ENCODE results near the gene PEMT. TPM values are rescaled to one million over a fixed set of nuclear protein-coding genes. Genes with fewer than 3 reads are reported as not detected.
"Not testable (repeated sequence)": the region's sequence is repeated elsewhere in the genome, so short reads cannot be mapped to it uniquely, and the experiment has no call there.

PEMT gene
- polyA plus RNA-seq, 2 donors: 27.2 to 34.2 TPM

DNA sequence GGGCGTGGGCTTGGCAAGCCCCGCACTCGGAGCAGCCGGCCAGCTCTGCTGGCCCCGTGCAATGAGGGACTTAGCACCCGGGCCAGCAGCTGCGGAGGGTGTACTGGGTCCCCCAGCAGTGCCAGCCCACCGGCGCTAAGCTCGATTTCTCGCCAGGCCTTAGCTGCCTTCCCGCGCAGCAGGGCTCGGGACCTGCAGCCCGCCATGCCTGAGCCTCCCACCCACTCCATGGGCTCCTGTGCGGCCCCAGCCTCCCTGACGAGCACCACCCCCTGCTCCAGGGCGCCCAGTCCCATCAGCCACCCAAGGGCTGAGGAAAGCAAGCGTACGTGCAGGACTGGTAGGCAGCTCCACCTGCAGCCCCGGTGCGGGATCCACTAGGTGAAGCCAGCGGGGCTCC is 105.1 kb downstream of the PEMT start:
- H3K27ac ChIP-seq (ENCODE audit: low read depth in 2 of 2, low read length in 1 of 2); H3K9me3 ChIP-seq (ENCODE audit: control insufficient read depth in 2 of 2, insufficient read depth in 1 of 2, low read depth in 1 of 2, low read length in 1 of 2); H3K4me3 ChIP-seq (ENCODE audit: low read depth in 1 of 2, low read length in 2 of 2); H3K4me1 ChIP-seq (ENCODE audit: control insufficient read depth in 2 of 2, insufficient read depth in 2 of 2, low read length in 1 of 2); H3K36me3 ChIP-seq (ENCODE audit: control insufficient read depth in 2 of 2, insufficient read depth in 2 of 2, low read length in 1 of 2); H3K27me3 ChIP-seq (ENCODE audit: control insufficient read depth in 1 of 2, insufficient read depth in 2 of 2, low read length in 2 of 2): not testable (repeated sequence)
- WGBS, 2 donors: 97 to 98% methylated on average over 19 to 23 of the region's 23 CpGs

DNA sequence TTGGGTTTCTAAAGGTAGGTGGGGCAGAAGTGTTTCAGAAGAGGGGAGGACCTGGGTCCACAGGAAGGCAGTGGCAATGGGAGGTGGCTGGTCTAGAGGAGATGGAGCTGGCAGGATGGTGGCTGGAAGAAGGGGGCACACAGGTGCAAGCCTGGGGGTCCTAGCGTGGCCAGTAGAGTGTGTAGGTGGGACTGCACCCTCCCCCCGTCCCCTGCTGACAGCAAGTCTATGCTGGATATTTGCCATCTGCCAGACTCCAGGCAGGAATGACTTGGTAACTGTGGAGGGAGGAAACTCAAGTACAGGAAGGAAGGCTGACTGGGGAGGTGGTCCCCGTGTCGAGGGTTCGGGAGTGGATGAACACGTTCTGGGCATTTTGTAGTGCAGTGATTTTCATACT is 106.1 kb downstream of the PEMT start:
- Histone ChIP-seq H3K27me3 (ENCODE audit: control insufficient read depth in 1 of 2, insufficient read depth in 2 of 2, low read length in 2 of 2) (no peaks in the 10 kb centered on the region), H3K4me3 (ENCODE audit: low read depth in 1 of 2, low read length in 2 of 2) (no peak overlapping the region), H3K4me1 (ENCODE audit: control insufficient read depth in 2 of 2, insufficient read depth in 2 of 2, low read length in 1 of 2) (peaks cover 0 to 3% of the 10 kb centered on the region in 2 donors), H3K9me3 (ENCODE audit: control insufficient read depth in 2 of 2, insufficient read depth in 1 of 2, low read depth in 1 of 2, low read length in 1 of 2) (no peaks in the 10 kb centered on the region), H3K36me3 (ENCODE audit: control insufficient read depth in 2 of 2, insufficient read depth in 2 of 2, low read length in 1 of 2) (peaks cover 4 to 5% of the 10 kb centered on the region in 2 donors), H3K27ac (ENCODE audit: low read depth in 2 of 2, low read length in 1 of 2) (no peak overlapping the region)
- 93 to 95% methylated on average over 5 to 6 of the region's 6 CpGs for WGBS, 2 donors

GRCh38 chr17:17484451-17484899 is 107.0 kb downstream of the PEMT start:
- Histone ChIP-seq H3K27me3 (ENCODE audit: control insufficient read depth in 1 of 2, insufficient read depth in 2 of 2, low read length in 2 of 2) (no peaks in the 10 kb centered on the region), H3K27ac (ENCODE audit: low read depth in 2 of 2, low read length in 1 of 2) (no peak overlapping the region), H3K4me3 (ENCODE audit: low read depth in 1 of 2, low read length in 2 of 2) (no peak overlapping the region), H3K9me3 (ENCODE audit: control insufficient read depth in 2 of 2, insufficient read depth in 1 of 2, low read depth in 1 of 2, low read length in 1 of 2) (no peaks in the 10 kb centered on the region), H3K4me1 (ENCODE audit: control insufficient read depth in 2 of 2, insufficient read depth in 2 of 2, low read length in 1 of 2) (peaks cover 0 to 3% of the 10 kb centered on the region in 2 donors), H3K36me3 (ENCODE audit: control insufficient read depth in 2 of 2, insufficient read depth in 2 of 2, low read length in 1 of 2) (peaks cover 4 to 5% of the 10 kb centered on the region in 2 donors)
- 69 to 73% methylated on average over 12 of the region's 12 CpGs for WGBS, 2 donors

DNA sequence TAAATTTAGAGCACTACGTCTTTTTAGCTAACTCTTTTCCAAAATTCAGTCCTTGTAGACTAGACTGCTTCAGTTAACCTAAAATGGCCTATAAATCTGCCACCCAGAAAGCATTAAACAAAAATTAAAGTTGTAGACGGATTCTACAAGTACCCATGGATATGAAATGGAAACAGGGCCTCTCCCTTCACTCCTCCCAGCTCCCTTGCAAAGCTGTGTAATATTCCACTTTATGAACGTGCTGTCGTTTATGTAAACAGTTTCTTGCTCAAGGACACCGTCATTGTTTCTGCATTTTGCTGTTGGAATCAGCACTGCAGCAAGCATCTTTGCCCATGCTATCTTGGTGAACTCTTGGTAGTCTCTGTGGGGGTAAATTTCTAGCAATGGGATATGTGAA is 109.6 kb downstream of the PEMT start:
- WGBS, 2 donors: 75 to 76% methylated on average over 5 of the region's 5 CpGs
- Histone ChIP-seq H3K9me3 (ENCODE audit: control insufficient read depth in 2 of 2, insufficient read depth in 1 of 2, low read depth in 1 of 2, low read length in 1 of 2) (no peaks in the 10 kb centered on the region), H3K27me3 (ENCODE audit: control insufficient read depth in 1 of 2, insufficient read depth in 2 of 2, low read length in 2 of 2) (no peaks in the 10 kb centered on the region), H3K4me3 (ENCODE audit: low read depth in 1 of 2, low read length in 2 of 2) (no peak overlapping the region), H3K36me3 (ENCODE audit: control insufficient read depth in 2 of 2, insufficient read depth in 2 of 2, low read length in 1 of 2) (peaks cover 0 to 4% of the 10 kb centered on the region in 2 donors), H3K4me1 (ENCODE audit: control insufficient read depth in 2 of 2, insufficient read depth in 2 of 2, low read length in 1 of 2) (peaks cover 0 to 5% of the 10 kb centered on the region in 2 donors), H3K27ac (ENCODE audit: low read depth in 2 of 2, low read length in 1 of 2) (no peak overlapping the region)

DNA sequence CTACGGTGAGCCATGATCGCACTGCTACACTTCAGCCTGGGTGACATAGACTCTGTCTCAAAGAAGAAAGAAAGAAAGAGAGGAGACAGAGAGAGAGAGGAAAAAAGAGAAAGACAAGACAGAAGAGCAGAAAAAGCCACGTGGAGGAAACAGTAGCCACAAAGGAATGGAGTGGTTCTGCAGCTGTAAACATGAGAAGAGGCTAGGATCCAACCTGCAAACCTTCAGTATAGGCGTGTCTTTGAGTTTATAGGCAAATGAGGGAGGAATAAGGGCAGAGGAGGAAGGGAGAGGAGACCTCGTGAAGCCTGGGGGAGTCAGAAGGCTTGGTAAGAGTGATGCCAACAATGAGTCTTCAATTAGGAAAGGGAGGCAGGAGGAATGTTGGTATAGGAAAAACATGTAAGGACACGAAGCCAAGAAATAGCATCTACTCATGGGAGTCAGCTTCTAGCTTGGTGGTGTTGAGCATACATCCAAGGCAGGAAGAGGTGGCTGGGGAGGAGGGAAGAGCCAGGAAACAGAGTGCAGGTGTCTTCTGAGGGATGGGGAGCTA is 110.8 kb downstream of the PEMT start:
- no peaks in the 10 kb centered on the region for H3K9me3 ChIP-seq (ENCODE audit: control insufficient read depth in 2 of 2, insufficient read depth in 1 of 2, low read depth in 1 of 2, low read length in 1 of 2)
- H3K27ac ChIP-seq (ENCODE audit: low read depth in 2 of 2, low read length in 1 of 2): no peak overlapping the region
- WGBS, 2 donors: 66 to 69% methylated on average over 6 of the region's 6 CpGs
- no peaks in the 10 kb centered on the region for H3K27me3 ChIP-seq (ENCODE audit: control insufficient read depth in 1 of 2, insufficient read depth in 2 of 2, low read length in 2 of 2)
- no peak overlapping the region for H3K4me3 ChIP-seq (ENCODE audit: low read depth in 1 of 2, low read length in 2 of 2)
- H3K4me1 ChIP-seq (ENCODE audit: control insufficient read depth in 2 of 2, insufficient read depth in 2 of 2, low read length in 1 of 2): peaks cover 0 to 5% of the 10 kb centered on the region in 2 donors
- H3K36me3 ChIP-seq (ENCODE audit: control insufficient read depth in 2 of 2, insufficient read depth in 2 of 2, low read length in 1 of 2): peaks cover 0 to 4% of the 10 kb centered on the region in 2 donors

DNA sequence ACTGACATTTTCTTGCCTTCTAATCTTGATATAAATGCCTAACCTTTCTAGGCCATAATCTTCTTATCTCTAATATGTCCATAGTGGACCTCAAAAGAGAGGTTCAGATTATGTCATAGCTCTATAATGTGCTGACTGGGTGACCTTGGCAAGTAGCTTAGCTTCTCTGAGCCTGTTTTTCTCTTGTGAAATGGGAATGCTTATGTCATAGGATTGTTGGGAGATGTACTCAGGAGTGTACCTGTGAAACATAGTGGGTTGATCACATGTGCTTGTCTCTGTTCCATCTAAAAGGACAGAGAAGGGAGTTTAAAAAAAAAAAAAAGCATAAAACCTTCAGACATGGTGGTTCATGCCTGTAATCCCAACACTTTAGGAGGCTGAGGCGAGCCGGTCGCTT is 112.3 kb downstream of the PEMT start:
- Histone ChIP-seq H3K4me3 (ENCODE audit: low read depth in 1 of 2, low read length in 2 of 2) (no peak overlapping the region), H3K9me3 (ENCODE audit: control insufficient read depth in 2 of 2, insufficient read depth in 1 of 2, low read depth in 1 of 2, low read length in 1 of 2) (no peaks in the 10 kb centered on the region), H3K36me3 (ENCODE audit: control insufficient read depth in 2 of 2, insufficient read depth in 2 of 2, low read length in 1 of 2) (no peaks in the 10 kb centered on the region), H3K27me3 (ENCODE audit: control insufficient read depth in 1 of 2, insufficient read depth in 2 of 2, low read length in 2 of 2) (no peaks in the 10 kb centered on the region), H3K27ac (ENCODE audit: low read depth in 2 of 2, low read length in 1 of 2) (no peak overlapping the region), H3K4me1 (ENCODE audit: control insufficient read depth in 2 of 2, insufficient read depth in 2 of 2, low read length in 1 of 2) (peaks cover 0 to 2% of the 10 kb centered on the region in 2 donors)
- WGBS, 2 donors: 97 to 99% methylated on average over 3 of the region's 3 CpGs

GRCh38 chr17:17476865-17477467 is 114.5 kb downstream of the PEMT start, which contains the start of gene MED9:
MED9 (plus strand) TSS chr17:17477000; CDS start chr17:17477042, 42 bp downstream.
- peaks cover 0 to 2% of the 10 kb centered on the region in 2 donors for H3K4me1 ChIP-seq (ENCODE audit: control insufficient read depth in 2 of 2, insufficient read depth in 2 of 2, low read length in 1 of 2)

DNA sequence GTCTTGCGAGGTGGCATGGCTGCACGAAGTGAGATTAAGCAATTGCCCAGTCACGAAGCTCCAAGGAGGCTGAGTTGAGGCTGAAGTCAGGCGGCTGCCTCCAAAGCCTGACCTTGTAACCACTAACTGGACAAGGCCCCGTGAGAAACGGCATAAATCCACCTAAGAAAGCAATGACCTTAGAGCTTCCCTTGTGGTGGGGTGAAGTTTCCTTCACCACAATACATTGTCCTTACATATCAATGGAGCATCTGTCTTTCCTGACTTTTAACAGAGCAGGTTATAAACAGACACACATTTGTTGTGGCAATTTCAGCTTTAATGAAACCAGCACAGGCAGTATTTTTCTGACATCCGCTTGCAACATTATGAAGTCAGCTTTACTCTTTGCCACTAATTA is 117.2 kb downstream of the PEMT start:
- Histone ChIP-seq H3K9me3 (ENCODE audit: control insufficient read depth in 2 of 2, insufficient read depth in 1 of 2, low read depth in 1 of 2, low read length in 1 of 2) (no peaks in the 10 kb centered on the region), H3K27ac (ENCODE audit: low read depth in 2 of 2, low read length in 1 of 2) (no peak overlapping the region), H3K4me1 (ENCODE audit: control insufficient read depth in 2 of 2, insufficient read depth in 2 of 2, low read length in 1 of 2) (peaks cover 0 to 2% of the 10 kb centered on the region in 2 donors), H3K27me3 (ENCODE audit: control insufficient read depth in 1 of 2, insufficient read depth in 2 of 2, low read length in 2 of 2) (no peaks in the 10 kb centered on the region), H3K4me3 (ENCODE audit: low read depth in 1 of 2, low read length in 2 of 2) (no peak overlapping the region), H3K36me3 (ENCODE audit: control insufficient read depth in 2 of 2, insufficient read depth in 2 of 2, low read length in 1 of 2) (no peaks in the 10 kb centered on the region)
- 70 to 83% methylated on average over 7 of the region's 7 CpGs for WGBS, 2 donors

More at GRCh38 chr17:17476865-17477467, 114.5 kb downstream of the PEMT start, which contains the start of gene MED9:
- Histone ChIP-seq H3K27me3 (ENCODE audit: control insufficient read depth in 1 of 2, insufficient read depth in 2 of 2, low read length in 2 of 2) (no peaks in the 10 kb centered on the region), H3K36me3 (ENCODE audit: control insufficient read depth in 2 of 2, insufficient read depth in 2 of 2, low read length in 1 of 2) (no peaks in the 10 kb centered on the region), H3K9me3 (ENCODE audit: control insufficient read depth in 2 of 2, insufficient read depth in 1 of 2, low read depth in 1 of 2, low read length in 1 of 2) (no peaks in the 10 kb centered on the region), H3K27ac (ENCODE audit: low read depth in 2 of 2, low read length in 1 of 2) (peak within 1 kb of the TSS; percentile 80 to 94), H3K4me3 (ENCODE audit: low read depth in 1 of 2, low read length in 2 of 2) (peak within 1 kb of the TSS; percentile 77 to 87)
- 0% methylated on average over 47 of the region's 47 CpGs for WGBS, 2 donors

- H3K9me3 ChIP-seq (ENCODE audit: control insufficient read depth in 2 of 2, insufficient read depth in 1 of 2, low read depth in 1 of 2, low read length in 1 of 2): no peaks in the 10 kb centered on the region
- no peak overlapping the region for H3K4me3 ChIP-seq (ENCODE audit: low read depth in 1 of 2, low read length in 2 of 2)
- H3K4me1 ChIP-seq (ENCODE audit: control insufficient read depth in 2 of 2, insufficient read depth in 2 of 2, low read length in 1 of 2): no peaks in the 10 kb centered on the region
- no peaks in the 10 kb centered on the region for H3K27me3 ChIP-seq (ENCODE audit: control insufficient read depth in 1 of 2, insufficient read depth in 2 of 2, low read length in 2 of 2)
- WGBS, 2 donors: 42 to 46% methylated on average over 8 of the region's 8 CpGs
- no peaks in the 10 kb centered on the region for H3K36me3 ChIP-seq (ENCODE audit: control insufficient read depth in 2 of 2, insufficient read depth in 2 of 2, low read length in 1 of 2)
- no peak overlapping the region for H3K27ac ChIP-seq (ENCODE audit: low read depth in 2 of 2, low read length in 1 of 2)
Measured at GRCh38 chr17:17472333-17472920, 119.1 kb downstream of the PEMT start.

Measured in esophagus (tissue), 2 donors.